HepG2 (cell line): ENCODE measurements around the gene MYH16. TPM values are rescaled to one million over a fixed set of nuclear protein-coding genes. Genes with fewer than 3 reads are reported as not detected.
A peak's percentile ranks its signal among the peaks of the same experiment; 100 is the strongest.

Experiments
- ATAC-seq: fragments of 200-7000 bp; cut with Tn5 transposase; 3 replicates; pipeline ENCODE4 v1.9.1; 2020; ENCODE audit warnings: mild to moderate bottlenecking, moderate library complexity
- BruUV-seq: library from RNA; stranded (reverse); fragments of 400-500 nt; replicated peaks from 2 replicates; lab custom pipeline; 2021; lab: Mats Ljungman, UMichigan
- CTCF ChIA-PET: fragments of 300-600 bp; formaldehyde crosslinking; extraction: SDS; loops from one replicate; lab custom pipeline; 2021; ENCODE audit warnings: low total read pairs, inconsistent platforms, low intra/inter-chr PET ratio; lab: Yijun Ruan, JAX
- POLR2A ChIA-PET: fragments of 350-600 bp; sonication (Branson Sonifier 250); formaldehyde crosslinking; loops from one replicate; lab custom pipeline; 2020; ENCODE audit warnings: antibody characterized with exemption, inconsistent platforms; lab: Yijun Ruan, JAX
- DNase-seq: peaks from one replicate; pipeline ENCODE4 v3.0.0-alpha.2; 2015; ENCODE audit warnings: low spot score
- FAIRE-seq: peaks from 3 replicates; lab custom pipeline; 2011; peaks lifted over from hg19 to GRCh38; lab: Jason Lieb, UNC
- H2AFZ ChIP-seq: one replicate; pipeline ENCODE4 v1.6.1; 2011; ENCODE audit warnings: low read length, inconsistent platforms
- H3K27ac ChIP-seq: fragments of 300-600 bp; 3 replicates; pipeline ENCODE4 v1.8.0; 2011; ENCODE audit warnings: mixed run types, mild to moderate bottlenecking, mixed read lengths, low read length, inconsistent platforms; ENCODE audit not compliant: insufficient read depth; ENCODE audit errors: extremely low read length
- H3K27me3 ChIP-seq, 2 experiments: fragments of 200-600 bp in 1 of 2; 2 replicates in 1 of 2; 3 replicates in 1 of 2; pipeline versions ENCODE4 v1.6.0 to v1.8.0; 2011; ENCODE audit warnings: low read length in 2 of 2, mild to moderate bottlenecking in 2 of 2, moderate library complexity in 2 of 2, inconsistent platforms in 1 of 2; ENCODE audit not compliant: insufficient read depth in 2 of 2, control insufficient read depth in 1 of 2
- H3K36me3 ChIP-seq, 2 experiments: fragments of 200-600 bp in 1 of 2; replicated peaks in 1 of 2; 2 replicates in 1 of 2; 3 replicates in 1 of 2; pipeline versions ENCODE4 v1.5.1 to v1.8.0; 2011; ENCODE audit warnings: low read length in 2 of 2, inconsistent platforms in 1 of 2; ENCODE audit not compliant: insufficient read depth in 2 of 2, control insufficient read depth in 1 of 2
- H3K4me1 ChIP-seq: 2 replicates; pipeline ENCODE4 v1.5.1; 2012; ENCODE audit warnings: low read length, inconsistent platforms; ENCODE audit not compliant: insufficient read depth
- H3K4me2 ChIP-seq: 2 replicates; pipeline ENCODE4 v1.6.0; 2011; ENCODE audit warnings: low read depth, low read length, inconsistent platforms
- H3K4me3 ChIP-seq, 3 experiments: fragments of 200-600 bp in 1 of 3; sonication (generic), shearing (Covaris generic) in 1 of 3; replicated peaks in 1 of 3; 2 replicates each; pipeline ENCODE4 v1.5.1; 2011 to 2016; ENCODE audit warnings: low read length in 3 of 3, inconsistent platforms in 2 of 3, low read depth in 2 of 3, mild to moderate bottlenecking in 2 of 3, control low read depth in 1 of 3, mixed read lengths in 1 of 3; ENCODE audit not compliant: insufficient read depth in 1 of 3
- H3K79me2 ChIP-seq: one replicate; pipeline ENCODE4 v1.6.1; 2011; ENCODE audit warnings: low read length, inconsistent platforms; ENCODE audit not compliant: insufficient read depth
- H3K9ac ChIP-seq: 2 replicates; pipeline ENCODE4 v1.6.0; 2011; ENCODE audit warnings: mild to moderate bottlenecking, low read depth, low read length, inconsistent platforms; ENCODE audit not compliant: insufficient read depth
- H3K9me3 ChIP-seq: 2 replicates; pipeline ENCODE4 v1.5.1; 2012; ENCODE audit warnings: mild to moderate bottlenecking, low read length
- H4K20me1 ChIP-seq: 2 replicates; pipeline ENCODE4 v1.6.0; 2011; ENCODE audit warnings: inconsistent platforms, mild to moderate bottlenecking, low read length, moderate library complexity; ENCODE audit not compliant: insufficient read depth
- EHMT2 ChIP-seq: fragments of 200-600 bp; sonication (generic); IDR thresholded peaks from 2 replicates; pipeline ENCODE4 v1.7.0; 2017; ENCODE audit warnings: antibody characterized with exemption, low read depth, low read length, borderline replicate concordance
- HBP1 ChIP-seq: IDR thresholded peaks from 2 replicates; pipeline ENCODE4 v1.6.1; 2016; ENCODE audit warnings: low read depth, control low read depth
- HNRNPLL ChIP-seq: fragments of 200-400 bp; formaldehyde crosslinking; IDR thresholded peaks from 2 replicates; pipeline ENCODE4 v1.6.1; 2017; ENCODE audit warnings: mild to moderate bottlenecking, low read depth, low read length; ENCODE audit not compliant: poor library complexity, severe bottlenecking
- MYNN ChIP-seq: sonication (generic); formaldehyde crosslinking; IDR thresholded peaks from 2 replicates; pipeline ENCODE4 v1.4.0; 2020; ENCODE audit warnings: mild to moderate bottlenecking, low read depth, missing genetic modification reagents
- NAIF1 ChIP-seq: sonication (generic); formaldehyde crosslinking; IDR thresholded peaks from 2 replicates; pipeline ENCODE4 v1.5.0; 2020; ENCODE audit warnings: mild to moderate bottlenecking, missing genetic modification reagents, borderline replicate concordance
- PBX3 ChIP-seq: sonication (generic); formaldehyde crosslinking; IDR thresholded peaks from 2 replicates; pipeline ENCODE4 v1.8.1; 2023; ENCODE audit warnings: missing genetic modification reagents, inconsistent platforms, borderline replicate concordance
- POLR2AphosphoS2 ChIP-seq: IDR thresholded peaks from 2 replicates; pipeline ENCODE4 v1.6.1; 2011; ENCODE audit warnings: low read depth, low read length, improper control_type of control experiment
- ZFP36L2 ChIP-seq: sonication (generic); formaldehyde crosslinking; IDR thresholded peaks from 2 replicates; pipeline ENCODE4 v1.4.0; 2020; ENCODE audit warnings: missing genetic modification reagents
- ZNF354B ChIP-seq: sonication (generic); formaldehyde crosslinking; IDR thresholded peaks from 2 replicates; pipeline ENCODE4 v1.8.0; 2022; ENCODE audit warnings: mild to moderate bottlenecking, missing genetic modification reagents
- ZNF382 ChIP-seq: sonication (generic); formaldehyde crosslinking; IDR thresholded peaks from 2 replicates; pipeline ENCODE4 v1.5.0; 2020; ENCODE audit warnings: missing genetic modification reagents, mild to moderate bottlenecking, borderline replicate concordance
- ZNF563 ChIP-seq: sonication (generic); formaldehyde crosslinking; IDR thresholded peaks from 2 replicates; pipeline ENCODE4 v1.8.0; 2022; ENCODE audit warnings: mild to moderate bottlenecking, moderate library complexity, missing genetic modification reagents
- ZNF800 ChIP-seq: sonication (generic); formaldehyde crosslinking; IDR thresholded peaks from 2 replicates; pipeline ENCODE4 v1.4.0; 2020; ENCODE audit warnings: missing genetic modification reagents
- WGBS: methylation state at CpG from one replicate; pipeline ENCODE4 v1.1.6; 2017; ENCODE audit warnings: low lambda C conversion rate; 5-methylcytosine and 5-hydroxymethylcytosine counted together
- in situ Hi-C: cut with HindIII; loops from 2 replicates; pipeline ENCODE4 v1.10.0; 2017; ENCODE audit warnings: low pct_unique_long_range_greater_than_20kb; ENCODE audit not compliant: extremely low pct_ligation_motif_present
- intact Hi-C: fragments of 100-400 bp; cut with micrococcal nuclease; formaldehyde crosslinking; loops from one replicate; pipeline ENCODE4 v1.10.0; 2022; ENCODE audit not compliant: unreplicated experiment
- polyA plus RNA-seq, 8 experiments: library from polyadenylated mRNA; depleted of rRNA in 3 of 8; stranded (reverse) in 7 of 8; unstranded in 1 of 8; fragments of >200 nt; fragmentation: Illumina TruSeq in 4 of 8; extraction: Trizol in 4 of 8; gene quantifications; 2 replicates each; pipeline versions ENCODE4 v1.2.1 to v1.2.3, GENCODE V29; 2011 to 2016; ENCODE audit warnings: low read depth in 4 of 8, missing spikeins in 1 of 8, mixed read lengths in 1 of 8; ENCODE audit not compliant: insufficient read depth in 1 of 8
- total RNA-seq, 5 experiments: library from RNA; depleted of rRNA; stranded (reverse); fragments of >200 nt; fragmentation: Illumina TruSeq; extraction: Trizol; gene quantifications; 2 replicates each; pipeline ENCODE4 v1.2.3, GENCODE V29; 2016; ENCODE audit warnings: low read depth in 1 of 5
- TF ChIP-seq, protein P1 (sequence below): sonication (generic); formaldehyde crosslinking; IDR thresholded peaks from 2 replicates; pipeline ENCODE4 v1.4.0; 2020; ENCODE audit warnings: mild to moderate bottlenecking, missing genetic modification reagents
- TF ChIP-seq, protein P2 (sequence below): sonication (generic); formaldehyde crosslinking; IDR thresholded peaks from 2 replicates; pipeline ENCODE4 v1.5.1; 2020; ENCODE audit warnings: missing genetic modification reagents, mild to moderate bottlenecking, borderline replicate concordance

Gene MYH16
- total and polyA plus RNA-seq, 2 of the 13 experiments (the other 11 are each of a cell fraction or from before 2014, with no cell fraction given): 0.05 to 0.15 TPM

DNA sequence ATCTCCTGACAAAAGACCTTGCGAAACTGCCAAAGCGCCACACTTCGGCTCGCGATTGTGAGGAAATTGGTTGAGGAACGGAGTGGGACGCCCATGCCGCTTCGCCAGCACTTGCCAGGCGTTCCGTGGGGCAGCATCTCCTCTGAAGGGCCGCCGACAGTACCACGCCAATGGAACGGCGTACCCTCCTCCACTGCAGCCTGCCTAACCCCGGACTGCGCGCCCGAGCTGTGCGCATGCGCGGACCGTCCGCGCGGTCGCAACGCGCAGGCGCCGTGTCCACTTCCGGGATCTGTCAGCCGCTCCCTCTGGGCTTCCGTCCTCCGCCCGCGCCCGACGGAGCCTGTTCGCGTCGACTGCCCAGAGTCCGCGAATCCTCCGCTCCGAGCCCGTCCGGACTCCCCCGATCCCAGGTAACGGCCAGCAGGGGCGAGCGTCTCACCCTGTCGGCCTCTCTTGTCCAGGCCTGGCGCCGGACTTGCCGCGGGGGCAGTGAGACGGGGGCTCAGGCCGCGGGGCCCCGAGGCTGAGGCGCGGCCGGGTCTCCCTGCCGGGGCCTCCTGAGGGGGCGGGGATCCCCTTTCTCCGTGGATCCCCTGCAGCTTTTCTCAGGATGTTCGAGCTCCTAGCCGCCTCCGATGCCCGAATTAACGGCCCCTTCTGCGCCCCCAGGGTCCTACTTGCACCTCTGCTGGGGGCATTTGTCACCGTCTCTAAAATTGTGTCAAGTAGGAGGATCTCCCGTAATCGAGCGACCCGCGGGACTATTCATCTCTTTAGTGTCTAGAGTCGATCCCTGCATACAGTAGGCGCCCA, 53.2 kb downstream of the MYH16 start, which contains the start of gene ARPC1A:
TSS of gene ARPC1A (plus strand) at position 307 of the 816 bp plus-strand sequence. CDS start 7,456 bp downstream, outside the sequence.
- ChIA-PET CTCF (no interaction called here), POLR2A (interaction anchor here (0.5 to 1.5 kb wide), 9 partner anchors 16 to 216 kb away, joined by 3 to 5 read pairs (median 3); partner anchors contain the start of genes BUD31 and PDAP1)
- H3K9me3 ChIP-seq: no peaks in the 10 kb centered on the region
- H3K4me3 ChIP-seq: peak within 1 kb of the TSS; percentile 89 to 99 (median 92)
- WGBS: 1% methylated on average over 14 of the region's 82 CpGs
- H3K36me3 ChIP-seq: 0 out of 5 replicates have a peak, but pooled peaks cover 0 to 4% of the 10 kb centered on the region in 2 experiments
- H3K4me1 ChIP-seq: peaks cover 50% of the 10 kb centered on the region
- FAIRE-seq (peak; percentile 65), DNase-seq (peak; percentile 90), ATAC-seq (peak; percentile 99)
- H3K79me2 ChIP-seq: peaks cover 45% of the 10 kb centered on the region
- no TSS peak for BruUV-seq
- H3K4me2 ChIP-seq: peak within 1 kb of the TSS; percentile 81
- H3K27me3 ChIP-seq: no peaks in the 10 kb centered on the region; a peak in 1 of 5 replicates
- no peaks in the 10 kb centered on the region for H4K20me1 ChIP-seq
- intact Hi-C loops (no loop called here), in situ Hi-C loops (no loop called here)
- no peak within 1 kb of the TSS for H2AFZ ChIP-seq
- H3K27ac ChIP-seq: peak within 1 kb of the TSS; percentile 83
- peak within 1 kb of the TSS; percentile 92 for H3K9ac ChIP-seq
- TF ChIP-seq ZNF563 (CRISPR knock-in tag): peak; percentile 84; the same call in 1 of the 2 replicates
- peak; percentile 44; the same call in 1 of the 2 replicates for TF ChIP-seq ZNF800
- no peak for TF ChIP-seq ZNF354B
- TF ChIP-seq NAIF1 (CRISPR knock-in tag): peak; percentile 75; the same call in 1 of the 2 replicates
- no peak; the same call in 1 of the 2 replicates for TF ChIP-seq MYNN (CRISPR knock-in tag)
- TF ChIP-seq EHMT2: no peak
- TF ChIP-seq ZFP36L2 (CRISPR knock-in tag): 0 out of 2 replicates have a peak, but pooled peaks have one; percentile 39
- 0 out of 2 replicates have a peak, but pooled peaks have one; percentile 62 for TF ChIP-seq PBX3 (CRISPR knock-in tag)
- no peak for TF ChIP-seq POLR2AphosphoS2
- TF ChIP-seq HBP1: no peak; the same call in 1 of the 2 replicates
- TF ChIP-seq ZNF382 (CRISPR knock-in tag): no peak
- TF ChIP-seq HNRNPLL: peak; percentile 95
- TF ChIP-seq, protein P1, sequence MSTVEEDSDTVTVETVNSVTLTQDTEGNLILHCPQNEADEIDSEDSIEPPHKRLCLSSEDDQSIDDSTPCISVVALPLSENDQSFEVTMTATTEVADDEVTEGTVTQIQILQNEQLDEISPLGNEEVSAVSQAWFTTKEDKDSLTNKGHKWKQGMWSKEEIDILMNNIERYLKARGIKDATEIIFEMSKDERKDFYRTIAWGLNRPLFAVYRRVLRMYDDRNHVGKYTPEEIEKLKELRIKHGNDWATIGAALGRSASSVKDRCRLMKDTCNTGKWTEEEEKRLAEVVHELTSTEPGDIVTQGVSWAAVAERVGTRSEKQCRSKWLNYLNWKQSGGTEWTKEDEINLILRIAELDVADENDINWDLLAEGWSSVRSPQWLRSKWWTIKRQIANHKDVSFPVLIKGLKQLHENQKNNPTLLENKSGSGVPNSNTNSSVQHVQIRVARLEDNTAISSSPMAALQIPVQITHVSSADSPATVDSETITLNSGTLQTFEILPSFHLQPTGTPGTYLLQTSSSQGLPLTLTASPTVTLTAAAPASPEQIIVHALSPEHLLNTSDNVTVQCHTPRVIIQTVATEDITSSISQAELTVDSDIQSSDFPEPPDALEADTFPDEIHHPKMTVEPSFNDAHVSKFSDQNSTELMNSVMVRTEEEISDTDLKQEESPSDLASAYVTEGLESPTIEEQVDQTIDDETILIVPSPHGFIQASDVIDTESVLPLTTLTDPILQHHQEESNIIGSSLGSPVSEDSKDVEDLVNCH: no peak
- TF ChIP-seq, protein P2, sequence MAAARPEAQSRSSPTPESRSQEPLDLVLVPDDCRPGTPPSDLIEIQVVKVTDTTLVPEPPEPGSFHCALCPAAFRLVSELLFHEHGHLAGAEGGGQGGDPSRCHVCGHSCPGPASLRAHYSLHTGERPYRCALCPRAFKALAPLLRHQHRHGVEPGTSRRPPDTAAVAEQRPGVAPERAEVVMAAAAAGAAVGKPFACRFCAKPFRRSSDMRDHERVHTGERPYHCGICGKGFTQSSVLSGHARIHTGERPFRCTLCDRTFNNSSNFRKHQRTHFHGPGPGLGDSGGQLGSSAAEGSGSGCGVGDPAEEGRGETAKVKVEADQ (CRISPR knock-in tag): no peak; the same call in 1 of the 2 replicates
